H1 (cell line): ENCODE measurements around the gene TRMT44. TPM values are rescaled to one million over a fixed set of nuclear protein-coding genes. Genes with fewer than 3 reads are reported as not detected.

Experiments
- CTCF ChIA-PET: fragments of 300-600 bp; sonication (Branson Sonifier 250); formaldehyde crosslinking; loops from one replicate; lab custom pipeline; 2021; ENCODE audit not compliant: partially characterized antibody; lab: Charles Lee
- POLR2A ChIA-PET: fragments of 300-600 bp; sonication (Branson Sonifier 250); formaldehyde crosslinking; loops from one replicate; lab custom pipeline; 2021; ENCODE audit warnings: inconsistent platforms; ENCODE audit not compliant: partially characterized antibody; lab: Charles Lee
- DNase-seq, 2 experiments: peaks; one replicate each; pipeline versions ENCODE4 v3.0.0 to v3.0.0-alpha.2; 2010 to 2022; ENCODE audit warnings: low spot score in 2 of 2, low read depth in 1 of 2, mixed read lengths in 1 of 2
- FAIRE-seq: peaks from 2 replicates; lab custom pipeline; 2011; peaks lifted over from hg19 to GRCh38; lab: Jason Lieb, UNC
- H2AFZ ChIP-seq: 2 replicates; pipeline ENCODE4 v1.8.1; 2012; ENCODE audit warnings: low read length, inconsistent platforms
- H2AK5ac ChIP-seq: 2 replicates; pipeline ENCODE4 v1.6.1; 2013; ENCODE audit warnings: low read depth, low read length
- H2BK120ac ChIP-seq: replicated peaks from 2 replicates; pipeline ENCODE3; 2013; ENCODE audit warnings: low read depth, low read length, inconsistent platforms
- H2BK12ac ChIP-seq: 2 replicates; pipeline ENCODE4 v1.6.1; 2013; ENCODE audit warnings: low read depth, low read length
- H2BK15ac ChIP-seq: 2 replicates; pipeline ENCODE4 v1.6.1; 2013; ENCODE audit warnings: low read length
- H2BK20ac ChIP-seq: 2 replicates; pipeline ENCODE4 v1.6.1; 2013; ENCODE audit warnings: low read length
- H2BK5ac ChIP-seq: 2 replicates; pipeline ENCODE4 v1.6.1; 2013; ENCODE audit warnings: low read depth, low read length
- H3K14ac ChIP-seq: 2 replicates; pipeline ENCODE4 v1.6.1; 2013; ENCODE audit warnings: inconsistent platforms; ENCODE audit not compliant: insufficient read length
- H3K18ac ChIP-seq: 2 replicates; pipeline ENCODE4 v1.6.1; 2013; ENCODE audit warnings: low read length; ENCODE audit errors: extremely low read depth
- H3K23ac ChIP-seq: 2 replicates; pipeline ENCODE4 v1.6.1; 2013; ENCODE audit warnings: inconsistent platforms; ENCODE audit not compliant: insufficient read length
- H3K23me2 ChIP-seq: 2 replicates; pipeline ENCODE4 v1.6.1; 2013; ENCODE audit warnings: low read depth, low read length
- H3K27ac ChIP-seq: 2 replicates; pipeline ENCODE4 v1.6.1; 2011; ENCODE audit warnings: low read depth, low read length, inconsistent platforms
- H3K27me3 ChIP-seq, 4 experiments: replicated peaks in 1 of 4; 1 replicate in 1 of 4; 2 replicates in 3 of 4; pipeline versions ENCODE4 v1.6.1 to v1.8.1; 2011 to 2013; ENCODE audit warnings: low read length in 3 of 4, mild to moderate bottlenecking in 3 of 4, inconsistent platforms in 2 of 4, mixed read lengths in 2 of 4, moderate library complexity in 1 of 4; ENCODE audit not compliant: control insufficient read depth in 3 of 4, insufficient read depth in 3 of 4; ENCODE audit errors: extremely low read depth in 1 of 4
- H3K36me3 ChIP-seq, 4 experiments: 2 replicates each; pipeline versions ENCODE4 v1.6.1 to v1.8.1; 2011 to 2013; ENCODE audit warnings: mild to moderate bottlenecking in 4 of 4, low read length in 3 of 4, moderate library complexity in 2 of 4, control low read depth in 1 of 4, inconsistent platforms in 1 of 4; ENCODE audit not compliant: insufficient read depth in 4 of 4, control insufficient read depth in 2 of 4
- H3K4ac ChIP-seq: replicated peaks from 2 replicates; pipeline ENCODE3; 2013; ENCODE audit warnings: low read length, low read depth, mixed read lengths, inconsistent platforms; ENCODE audit not compliant: insufficient read length
- H3K4me1 ChIP-seq, 4 experiments: replicated peaks in 1 of 4; 1 replicate in 1 of 4; 2 replicates in 3 of 4; pipeline versions ENCODE4 v1.6.1 to v1.8.1; 2011 to 2013; ENCODE audit warnings: low read length in 3 of 4, inconsistent platforms in 2 of 4, mixed read lengths in 1 of 4; ENCODE audit not compliant: insufficient read depth in 4 of 4, control insufficient read depth in 3 of 4
- H3K4me2 ChIP-seq, 2 experiments: 2 replicates each; pipeline versions ENCODE4 v1.6.1 to v1.8.1; 2011 to 2013; ENCODE audit warnings: low read depth in 2 of 2, low read length in 2 of 2, control low read depth in 1 of 2, inconsistent platforms in 1 of 2, mild to moderate bottlenecking in 1 of 2; ENCODE audit not compliant: insufficient read depth in 1 of 2
- H3K4me3 ChIP-seq, 4 experiments: fragments of 200-600, 300-600 bp in 1 of 4; sonication (generic), shearing (Covaris generic), sonication (Bioruptor Twin) in 1 of 4; 2 replicates each; pipeline versions ENCODE4 v1.5.1 to v1.8.1; 2011 to 2016; ENCODE audit warnings: low read length in 4 of 4, low read depth in 3 of 4, control low read depth in 2 of 4, inconsistent platforms in 2 of 4, mild to moderate bottlenecking in 2 of 4, mixed read lengths in 1 of 4, moderate library complexity in 1 of 4; ENCODE audit not compliant: insufficient read depth in 2 of 4; ENCODE audit errors: extremely low read depth in 1 of 4
- H3K56ac ChIP-seq: replicated peaks from 2 replicates; pipeline ENCODE3; 2013; ENCODE audit warnings: low read depth, mild to moderate bottlenecking, mixed read lengths, low read length, inconsistent platforms; ENCODE audit not compliant: insufficient read length
- H3K79me1 ChIP-seq: 2 replicates; pipeline ENCODE4 v1.6.1; 2013; ENCODE audit warnings: low read depth, low read length, control low read depth
- H3K79me2 ChIP-seq, 2 experiments: 2 replicates each; pipeline versions ENCODE4 v1.6.1 to v1.8.1; 2012 to 2013; ENCODE audit warnings: low read length in 2 of 2, mild to moderate bottlenecking in 2 of 2, inconsistent platforms in 1 of 2; ENCODE audit not compliant: insufficient read depth in 2 of 2, control insufficient read depth in 1 of 2
- H3K9ac ChIP-seq, 4 experiments: replicated peaks in 1 of 4; 1 replicate in 1 of 4; 2 replicates in 3 of 4; pipeline versions ENCODE4 v1.6.1 to v1.8.1; 2011 to 2013; ENCODE audit warnings: low read depth in 3 of 4, low read length in 3 of 4, control low read depth in 2 of 4, mild to moderate bottlenecking in 2 of 4, moderate library complexity in 2 of 4, inconsistent platforms in 1 of 4; ENCODE audit errors: extremely low read depth in 1 of 4
- H3K9me3 ChIP-seq, 2 experiments: 2 replicates each; pipeline versions ENCODE4 v1.6.1 to v1.8.1; 2012 to 2013; ENCODE audit warnings: mild to moderate bottlenecking in 2 of 2, moderate library complexity in 2 of 2, control low read depth in 1 of 2, inconsistent platforms in 1 of 2, low read depth in 1 of 2, low read length in 1 of 2, mixed read lengths in 1 of 2; ENCODE audit not compliant: insufficient read depth in 2 of 2
- H4K20me1 ChIP-seq, 2 experiments: replicated peaks in 1 of 2; 2 replicates each; pipeline versions ENCODE3 to v1.8.1; 2011 to 2013; ENCODE audit warnings: inconsistent platforms in 2 of 2, low read length in 2 of 2, mild to moderate bottlenecking in 1 of 2; ENCODE audit not compliant: insufficient read depth in 2 of 2, control insufficient read depth in 1 of 2
- H4K5ac ChIP-seq: 2 replicates; pipeline ENCODE4 v1.6.1; 2013; ENCODE audit warnings: low read length, low read depth, mixed read lengths, inconsistent platforms; ENCODE audit not compliant: insufficient read length
- H4K8ac ChIP-seq: 2 replicates; pipeline ENCODE4 v1.8.0; 2013; ENCODE audit warnings: mild to moderate bottlenecking, moderate library complexity, low read length, inconsistent platforms; ENCODE audit not compliant: insufficient read depth; ENCODE audit errors: extremely low read depth
- H4K91ac ChIP-seq: replicated peaks from 2 replicates; pipeline ENCODE3; 2013; ENCODE audit warnings: low read length, mixed read lengths, inconsistent platforms; ENCODE audit not compliant: insufficient read length
- CEBPB ChIP-seq: IDR thresholded peaks from 2 replicates; pipeline ENCODE4 v1.6.1; 2012; ENCODE audit warnings: low read depth, low read length
- EGR1 ChIP-seq: IDR thresholded peaks from 2 replicates; pipeline ENCODE4 v1.6.1; 2011; ENCODE audit warnings: low read depth, low read length, borderline replicate concordance
- TAF7 ChIP-seq: optimal IDR thresholded peaks from 2 replicates; pipeline ENCODE3; 2011; ENCODE audit warnings: low read depth, mild to moderate bottlenecking, inconsistent platforms, low read length, moderate library complexity, borderline replicate concordance
- WGBS, 2 experiments: shearing (Covaris generic) in 1 of 2; methylation state at CpG; one replicate each; pipeline versions ENCODE4 v1.1.6 to v1.1.7; 2013 to 2015; ENCODE audit warnings: low lambda C conversion rate in 2 of 2, mixed read lengths in 2 of 2, inconsistent platforms in 1 of 2, low coverage in 1 of 2, missing lambda C conversion rate in 1 of 2; ENCODE audit not compliant: insufficient replicate concordance in 2 of 2, insufficient coverage in 1 of 2, insufficient read length in 1 of 2; ENCODE audit errors: extremely low coverage in 1 of 2, missing lambda C conversion rate in 1 of 2; 5-methylcytosine and 5-hydroxymethylcytosine counted together
- polyA plus RNA-seq, 7 experiments: library from polyadenylated mRNA; depleted of rRNA in 3 of 7; stranded (reverse) in 5 of 7; unstranded in 2 of 7; fragments of >200 nt in 5 of 7; fragments of 200-250 nt in 2 of 7; gene quantifications; 1 replicate in 5 of 7; 2 replicates in 1 of 7; 4 replicates in 1 of 7; pipeline versions ENCODE4 v1.2.1 to v1.2.3, GENCODE V29; 2011 to 2013; ENCODE audit warnings: missing spikeins in 2 of 7, mixed read lengths in 2 of 7
- total RNA-seq: library from RNA; stranded (reverse); fragmentation: NEBNext Ultra II Directional; extraction: Animal tissue kit (Norgen Biotek cat#: 25700); gene quantifications from 2 replicates; pipeline ENCODE4 v1.2.1, GENCODE V29; 2021

The TRMT44 gene
- total and polyA plus RNA-seq, 2 of the 8 experiments (the other 6 are each of a cell fraction or from before 2014, with no cell fraction given), result 8.6 to 23.9 TPM

- Histone ChIP-seq H2AFZ (no peak overlapping the region), H2BK5ac (peak overlapping the region; percentile 44; the same call in 1 of the 2 replicates), H4K5ac (no peak overlapping the region), H3K27me3 (peaks cover 0 to 2% (median 0%) of the 10 kb centered on the region in 4 experiments; a peak in 1 of 7 replicates), H4K20me1 (no peaks in the 10 kb centered on the region), H3K79me1 (no peaks in the 10 kb centered on the region), H3K56ac (no peak overlapping the region), H3K4me1 (peaks cover 0 to 3% (median 0%) of the 10 kb centered on the region in 4 experiments; a peak in 2 of 7 replicates), H3K79me2 (no peaks in the 10 kb centered on the region), H3K9me3 (peaks cover under 1 to 10% of the 10 kb centered on the region in 2 experiments; a peak in 2 of 4 replicates), H4K8ac (no peak overlapping the region), H3K36me3 (no peaks in the 10 kb centered on the region), H3K14ac (no peak overlapping the region), H2AK5ac (peak overlapping the region; percentile 45; the same call in 1 of the 2 replicates), H2BK15ac (0 out of 2 replicates have a peak overlapping the region, but pooled peaks have one; percentile 31), H2BK20ac (no peak overlapping the region), H3K23me2 (no peaks in the 10 kb centered on the region), H4K91ac (no peak overlapping the region), H3K23ac (no peak overlapping the region), H3K4me3 (no peak overlapping the region), H2BK12ac (0 out of 2 replicates have a peak overlapping the region, but pooled peaks have one; percentile 40), H3K18ac (no peak overlapping the region), H3K4me2 (no peak overlapping the region), H3K27ac (no peak overlapping the region), H3K9ac (no peak overlapping the region), H2BK120ac (no peak overlapping the region), H3K4ac (no peak overlapping the region)
- CTCF ChIA-PET, result interaction anchor here (0.6 to 2.4 kb wide), 13 partner anchors 8 to 86 kb away, joined by 3 to 7 read pairs (median 3); no protein-coding TSS in a partner anchor
- WGBS, 2 experiments, result 88% methylated on average over 16 of the region's 16 CpGs; no CpG with 5 or more reads in 1 of the 2 experiments
- DNase-seq, result no peak
- no peak for TF ChIP-seq EGR1
- peak; percentile 42; the same call in 1 of the 2 replicates for TF ChIP-seq CEBPB
- no peak for TF ChIP-seq TAF7
- POLR2A ChIA-PET, result interaction anchor here (1.5 kb wide), 1 partner anchor 10 kb away, joined by 5 read pairs; no protein-coding TSS in a partner anchor
- FAIRE-seq, result no peak
Measured at GRCh38 chr4:8525383-8526120, 85.0 kb downstream of the TRMT44 start.
